A673 (cell line): Measurements from ENCODE around the gene SPEF2. TPM values are rescaled to one million over a fixed set of nuclear protein-coding genes. Genes with fewer than 3 reads are reported as not detected.

Source experiments
- BruUV-seq: library from RNA; stranded (reverse); fragments of 400-500 nt; replicated peaks from 2 replicates; lab custom pipeline; 2021; lab: Mats Ljungman, UMichigan
- CTCF ChIA-PET: fragments of 300-600 bp; sonication (Branson Sonifier 250); formaldehyde crosslinking; loops from one replicate; lab custom pipeline; 2022; ENCODE audit warnings: antibody characterized with exemption; lab: Charles Lee
- POLR2A ChIA-PET: fragments of 300-600 bp; sonication (Branson Sonifier 250); formaldehyde crosslinking; loops from one replicate; lab custom pipeline; 2022; ENCODE audit warnings: antibody characterized with exemption; ENCODE audit not compliant: low non-redundant PET; lab: Charles Lee
- DNase-seq: peaks from one replicate; pipeline ENCODE4 v3.0.0-alpha.2; 2015; ENCODE audit warnings: low spot score
- H3K27ac ChIP-seq: fragments of 200-600 bp; sonication (generic); 2 replicates; pipeline ENCODE4 v1.5.1; 2016; ENCODE audit warnings: mixed run types, low read depth, mild to moderate bottlenecking, mixed read lengths, antibody characterized with exemption, low read length; ENCODE audit not compliant: poor library complexity, severe bottlenecking
- H3K27me3 ChIP-seq: fragments of 200-600 bp; sonication (generic); replicated peaks from 2 replicates; pipeline ENCODE4 v1.6.1; 2017; ENCODE audit warnings: mixed run types, low read depth, mild to moderate bottlenecking, mixed read lengths, antibody characterized with exemption, low read length; ENCODE audit not compliant: insufficient read depth, poor library complexity
- H3K36me3 ChIP-seq: fragments of 200-600 bp; sonication (generic); 2 replicates; pipeline ENCODE4 v1.6.1; 2016; ENCODE audit warnings: mixed run types, mild to moderate bottlenecking, mixed read lengths, antibody characterized with exemption, low read length; ENCODE audit not compliant: insufficient read depth, poor library complexity, severe bottlenecking
- H3K4me1 ChIP-seq: fragments of 200-600 bp; sonication (generic); 2 replicates; pipeline ENCODE4 v1.6.1; 2017; ENCODE audit warnings: mixed run types, mild to moderate bottlenecking, mixed read lengths, antibody characterized with exemption, low read length; ENCODE audit not compliant: insufficient read depth, poor library complexity, severe bottlenecking
- H3K4me3 ChIP-seq: fragments of 200-600 bp; sonication (generic); 2 replicates; pipeline ENCODE4 v1.5.1; 2016; ENCODE audit warnings: low read depth, mixed run types, mild to moderate bottlenecking, mixed read lengths, low read length; ENCODE audit not compliant: poor library complexity, severe bottlenecking
- H3K9me3 ChIP-seq: fragments of 200-600 bp; sonication (generic); 2 replicates; pipeline ENCODE4 v1.6.1; 2016; ENCODE audit warnings: mixed run types, low read depth, mild to moderate bottlenecking, mixed read lengths, antibody characterized with exemption, low read length; ENCODE audit not compliant: poor library complexity, severe bottlenecking
- EZH2 ChIP-seq: fragments of 200-600 bp; sonication (generic); IDR thresholded peaks from 2 replicates; pipeline ENCODE4 v1.6.1; 2017; ENCODE audit warnings: borderline replicate concordance, low read depth, mild to moderate bottlenecking, mixed read lengths, antibody characterized with exemption, low read length; ENCODE audit not compliant: poor library complexity, severe bottlenecking
- intact Hi-C: fragments of 100-400 bp; cut with micrococcal nuclease; formaldehyde crosslinking; loops from one replicate; pipeline ENCODE4 v1.10.0; 2022; ENCODE audit not compliant: unreplicated experiment
- total RNA-seq: library from RNA; stranded (reverse); gene quantifications from 2 replicates; pipeline ENCODE4 v1.2.3, GENCODE V29; 2021
- TF ChIP-seq, protein P1 (sequence below): fragments of 300-800, 200-600 bp; sonication (generic); conservative IDR thresholded peaks from 2 replicates; pipeline ENCODE4 v1.5.1; 2017; ENCODE audit warnings: low read depth, mild to moderate bottlenecking, antibody characterized with exemption, low read length, moderate library complexity, mixed read lengths

Gene SPEF2
- total RNA-seq, 1 experiment from 2014 or later: 1.5 TPM

DNA sequence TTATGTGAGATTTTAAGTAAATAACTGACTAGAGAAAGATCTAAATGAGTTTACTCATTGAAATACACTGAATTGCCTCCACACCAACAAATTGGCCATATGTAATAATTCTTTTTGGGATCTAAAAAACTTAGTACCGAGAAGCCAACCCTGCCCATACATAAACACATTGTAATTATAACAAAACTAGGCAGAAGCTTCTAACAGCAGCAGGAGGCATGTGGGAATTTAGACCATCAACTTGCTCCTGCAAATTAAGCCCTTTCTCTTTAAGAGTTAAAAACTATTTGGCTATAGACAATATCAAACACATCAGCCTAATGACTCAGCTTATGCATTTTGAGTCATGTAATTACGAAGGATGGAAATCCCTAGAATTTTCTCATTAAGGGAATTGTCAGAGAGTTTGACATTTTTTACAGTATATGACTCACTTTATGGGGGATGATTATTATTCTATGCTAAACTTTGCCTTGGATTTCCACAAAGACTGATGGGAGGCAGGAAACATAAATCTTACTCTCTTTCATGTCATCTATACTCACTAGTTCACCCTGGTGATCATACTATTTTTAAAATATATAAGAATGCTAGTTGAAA, 240.0 kb downstream of the SPEF2 start:
- peak overlapping the region; percentile 71 for H3K27ac ChIP-seq
- CTCF ChIA-PET: no interaction called here
- no TSS peak for BruUV-seq
- H3K9me3 ChIP-seq: no peaks in the 10 kb centered on the region
- no peak overlapping the region for H3K4me3 ChIP-seq
- peak; percentile 89 for DNase-seq
- no peaks in the 10 kb centered on the region for H3K36me3 ChIP-seq
- TF ChIP-seq, protein P1, sequence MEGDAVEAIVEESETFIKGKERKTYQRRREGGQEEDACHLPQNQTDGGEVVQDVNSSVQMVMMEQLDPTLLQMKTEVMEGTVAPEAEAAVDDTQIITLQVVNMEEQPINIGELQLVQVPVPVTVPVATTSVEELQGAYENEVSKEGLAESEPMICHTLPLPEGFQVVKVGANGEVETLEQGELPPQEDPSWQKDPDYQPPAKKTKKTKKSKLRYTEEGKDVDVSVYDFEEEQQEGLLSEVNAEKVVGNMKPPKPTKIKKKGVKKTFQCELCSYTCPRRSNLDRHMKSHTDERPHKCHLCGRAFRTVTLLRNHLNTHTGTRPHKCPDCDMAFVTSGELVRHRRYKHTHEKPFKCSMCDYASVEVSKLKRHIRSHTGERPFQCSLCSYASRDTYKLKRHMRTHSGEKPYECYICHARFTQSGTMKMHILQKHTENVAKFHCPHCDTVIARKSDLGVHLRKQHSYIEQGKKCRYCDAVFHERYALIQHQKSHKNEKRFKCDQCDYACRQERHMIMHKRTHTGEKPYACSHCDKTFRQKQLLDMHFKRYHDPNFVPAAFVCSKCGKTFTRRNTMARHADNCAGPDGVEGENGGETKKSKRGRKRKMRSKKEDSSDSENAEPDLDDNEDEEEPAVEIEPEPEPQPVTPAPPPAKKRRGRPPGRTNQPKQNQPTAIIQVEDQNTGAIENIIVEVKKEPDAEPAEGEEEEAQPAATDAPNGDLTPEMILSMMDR: no peak
- no peak for TF ChIP-seq EZH2
- H3K27me3 ChIP-seq: no peaks in the 10 kb centered on the region
- intact Hi-C loops: no loop called here
- peaks cover 56% of the 10 kb centered on the region for H3K4me1 ChIP-seq
- POLR2A ChIA-PET: no interaction called here

DNA sequence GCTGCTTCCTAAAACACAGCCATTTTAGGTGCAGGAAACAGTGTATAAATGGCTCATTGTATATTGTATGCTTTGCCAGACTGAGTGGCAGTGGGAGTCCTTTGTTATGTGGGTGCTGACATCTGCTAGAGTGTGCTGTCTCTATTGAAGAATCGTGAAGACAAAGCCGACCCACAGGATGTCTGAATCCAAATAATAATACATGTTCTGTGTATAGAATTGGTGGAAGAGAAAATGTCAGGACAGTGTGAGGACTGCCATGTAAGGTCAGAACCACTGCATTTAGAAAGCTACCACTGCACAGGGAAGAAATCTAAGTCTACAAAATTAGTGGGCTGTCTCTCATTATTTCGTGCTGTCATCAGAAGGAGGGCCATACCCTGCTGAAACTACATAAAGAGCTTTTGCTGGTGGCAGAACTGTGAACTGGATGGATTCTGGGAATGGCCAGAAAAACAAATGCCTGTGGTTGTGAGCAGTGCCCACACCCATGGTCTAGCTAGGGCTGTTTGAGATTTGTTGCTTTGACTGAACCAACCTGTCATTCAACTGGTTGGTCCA, 241.5 kb downstream of the SPEF2 start:
- Histone ChIP-seq H3K27ac (peak overlapping the region; percentile 82), H3K27me3 (no peaks in the 10 kb centered on the region), H3K4me1 (peaks cover 56% of the 10 kb centered on the region), H3K9me3 (no peaks in the 10 kb centered on the region), H3K4me3 (no peak overlapping the region), H3K36me3 (no peaks in the 10 kb centered on the region)
- CTCF ChIA-PET: interaction anchor here (0.6 kb wide), 1 partner anchor 66 kb away, joined by 3 read pairs; no protein-coding TSS in a partner anchor
- DNase-seq: peak; percentile 85
- TF ChIP-seq, protein P1: no peak
- no peak for TF ChIP-seq EZH2
- BruUV-seq: no TSS peak
- POLR2A ChIA-PET: interaction anchor here (0.6 kb wide), 1 partner anchor 845 kb away, joined by 7 read pairs; no protein-coding TSS in a partner anchor
- intact Hi-C loops: no loop called here

DNA sequence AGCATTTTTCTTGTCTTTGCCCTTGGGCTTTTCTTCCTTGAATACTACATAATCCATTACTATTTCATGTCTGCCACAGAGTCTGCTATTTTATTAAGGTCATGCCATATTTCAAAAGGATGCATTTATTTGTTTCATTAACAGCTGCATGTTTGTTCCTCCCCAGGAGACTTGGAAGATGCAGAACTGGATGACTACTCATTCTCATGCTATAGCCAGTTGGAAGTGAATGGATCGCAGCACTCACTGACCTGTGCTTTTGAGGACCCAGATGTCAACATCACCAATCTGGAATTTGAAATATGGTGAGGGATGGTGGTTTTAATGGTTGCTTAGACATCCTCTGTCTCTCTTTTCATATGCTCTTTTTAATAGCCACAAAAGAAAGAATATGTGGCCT, 243.0 kb downstream of the SPEF2 start:
- Histone ChIP-seq H3K27ac (no peak overlapping the region), H3K27me3 (no peaks in the 10 kb centered on the region), H3K9me3 (no peaks in the 10 kb centered on the region), H3K4me1 (peaks cover 43% of the 10 kb centered on the region), H3K36me3 (no peaks in the 10 kb centered on the region), H3K4me3 (no peak overlapping the region)
- no peak for DNase-seq
- ChIA-PET POLR2A (no interaction called here), CTCF (no interaction called here)
- no TSS peak for BruUV-seq
- intact Hi-C loops: no loop called here
- no peak for TF ChIP-seq EZH2
- TF ChIP-seq, protein P1: no peak
